HG03439 (cell line): Measurements from ENCODE around the gene HIVEP3.
A peak's percentile ranks its signal among the peaks of the same experiment; 100 is the strongest.

ENCODE experiments used
- ATAC-seq: cut with Tn5 transposase; IDR thresholded peaks from one replicate; pipeline ENCODE4 v1.9.1; 2021; ENCODE audit warnings: mild to moderate bottlenecking, moderate library complexity; ENCODE audit not compliant: unreplicated experiment

The HIVEP3 gene

GRCh38 chr1:41766041-41766440, 152.7 kb downstream of the HIVEP3 start:
- no peak for ATAC-seq

- no peak for ATAC-seq
Measured at GRCh38 chr1:41765152-41765551, 153.6 kb downstream of the HIVEP3 start.

GRCh38 chr1:41764656-41765055, 154.1 kb downstream of the HIVEP3 start:
- ATAC-seq, result no peak

GRCh38 chr1:41762777-41763176, 155.9 kb downstream of the HIVEP3 start:
- ATAC-seq, result no peak

- ATAC-seq, result no peak
Measured at GRCh38 chr1:41762251-41762650, 156.5 kb downstream of the HIVEP3 start.

GRCh38 chr1:41758904-41759548, 159.7 kb downstream of the HIVEP3 start:
- ATAC-seq, result no peak

GRCh38 chr1:41758500-41758899, 160.2 kb downstream of the HIVEP3 start:
- no peak for ATAC-seq

GRCh38 chr1:41754540-41754939, 164.2 kb downstream of the HIVEP3 start:
- no peak for ATAC-seq

- peak; percentile 32 for ATAC-seq
Measured at GRCh38 chr1:41752514-41753170, 166.1 kb downstream of the HIVEP3 start.

GRCh38 chr1:41751804-41752513, 166.8 kb downstream of the HIVEP3 start:
- ATAC-seq, result peak; percentile 49

GRCh38 chr1:41749991-41750745, 168.6 kb downstream of the HIVEP3 start:
- no peak for ATAC-seq

GRCh38 chr1:41745022-41745421, 173.7 kb downstream of the HIVEP3 start:
- no peak for ATAC-seq

- ATAC-seq, result no peak
Measured at GRCh38 chr1:41743366-41743765, 175.4 kb downstream of the HIVEP3 start.

- no peak for ATAC-seq
Measured at GRCh38 chr1:41742219-41742618, 176.5 kb downstream of the HIVEP3 start.

- no peak for ATAC-seq
Measured at GRCh38 chr1:41741244-41741643, 177.5 kb downstream of the HIVEP3 start.

GRCh38 chr1:41740630-41741239, 178.0 kb downstream of the HIVEP3 start:
- ATAC-seq, result no peak

GRCh38 chr1:41740058-41740457, 178.7 kb downstream of the HIVEP3 start:
- no peak for ATAC-seq

- peak; percentile 55 for ATAC-seq
Measured at GRCh38 chr1:41739061-41739955, 179.4 kb downstream of the HIVEP3 start.

- no peak for ATAC-seq
Measured at GRCh38 chr1:41738475-41738874, 180.2 kb downstream of the HIVEP3 start.

GRCh38 chr1:41738006-41738405, 180.7 kb downstream of the HIVEP3 start:
- no peak for ATAC-seq
